IgD-negative memory B cell (primary cell): ENCODE data around the gene ITGB3BP. TPM values are rescaled to one million over a fixed set of nuclear protein-coding genes. Genes with fewer than 3 reads are reported as not detected.

Experiments used
- H3K27ac Mint-ChIP-seq, 3 donors: one replicate each; pipeline ENCODE4 v1.8.0; 2020 to 2022; ENCODE audit warnings: mild to moderate bottlenecking in 3 of 3, mixed read lengths in 3 of 3, moderate library complexity in 1 of 3
- H3K27me3 Mint-ChIP-seq: one replicate; pipeline ENCODE4 v1.8.0; 2021; ENCODE audit warnings: mixed read lengths
- H3K36me3 Mint-ChIP-seq: one replicate; pipeline ENCODE4 v1.8.0; 2020; ENCODE audit warnings: mild to moderate bottlenecking, mixed read lengths
- H3K4me1 Mint-ChIP-seq, 3 donors: one replicate each; pipeline ENCODE4 v1.8.0; 2020 to 2022; ENCODE audit warnings: mixed read lengths in 3 of 3, mild to moderate bottlenecking in 1 of 3
- H3K4me3 Mint-ChIP-seq, 4 donors: one replicate each; pipeline ENCODE4 v1.8.0; 2020 to 2022; ENCODE audit warnings: mild to moderate bottlenecking in 4 of 4, mixed read lengths in 4 of 4, moderate library complexity in 3 of 4
- H3K9me3 Mint-ChIP-seq, 3 donors: one replicate each; pipeline ENCODE4 v1.8.0; 2020 to 2021; ENCODE audit warnings: mixed read lengths in 3 of 3, mild to moderate bottlenecking in 1 of 3
- polyA plus RNA-seq: library from polyadenylated mRNA; unstranded; fragments of 300-500 nt; fragmentation: Illumina TruSeq; gene quantifications from one replicate; pipeline ENCODE4 v1.2.3, GENCODE V29; 2021

ITGB3BP gene
- polyA plus RNA-seq, 1 donor from 2014 or later, result 30.3 TPM

DNA sequence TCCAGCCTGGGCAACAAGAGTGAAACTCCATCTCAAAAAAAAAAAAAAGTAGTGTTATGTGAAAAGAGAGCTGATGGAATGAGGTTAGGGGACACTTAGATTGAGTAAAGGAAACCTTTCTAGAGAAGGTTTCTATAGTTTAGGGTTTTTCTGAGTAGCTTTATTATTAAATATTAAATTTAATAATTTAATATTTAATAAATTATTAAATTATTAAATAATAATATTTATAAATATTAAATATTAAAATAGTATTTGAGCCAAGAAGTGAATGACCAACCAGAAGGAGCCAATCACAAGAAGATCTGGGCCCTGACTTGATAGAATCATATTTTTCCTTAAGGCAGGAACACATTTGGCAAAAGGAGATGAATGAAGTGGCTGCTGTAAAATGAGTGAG is 104.9 kb downstream of the ITGB3BP start:
- H3K27me3 Mint-ChIP-seq, result no peaks in the 10 kb centered on the region
- H3K36me3 Mint-ChIP-seq, result peaks cover 18% of the 10 kb centered on the region
- H3K9me3 Mint-ChIP-seq, result no peaks in the 10 kb centered on the region
- no peak overlapping the region for H3K4me3 Mint-ChIP-seq
- H3K27ac Mint-ChIP-seq, result no peak overlapping the region
- H3K4me1 Mint-ChIP-seq, result peaks cover 0 to 2% (median 0%) of the 10 kb centered on the region in 3 donors

DNA sequence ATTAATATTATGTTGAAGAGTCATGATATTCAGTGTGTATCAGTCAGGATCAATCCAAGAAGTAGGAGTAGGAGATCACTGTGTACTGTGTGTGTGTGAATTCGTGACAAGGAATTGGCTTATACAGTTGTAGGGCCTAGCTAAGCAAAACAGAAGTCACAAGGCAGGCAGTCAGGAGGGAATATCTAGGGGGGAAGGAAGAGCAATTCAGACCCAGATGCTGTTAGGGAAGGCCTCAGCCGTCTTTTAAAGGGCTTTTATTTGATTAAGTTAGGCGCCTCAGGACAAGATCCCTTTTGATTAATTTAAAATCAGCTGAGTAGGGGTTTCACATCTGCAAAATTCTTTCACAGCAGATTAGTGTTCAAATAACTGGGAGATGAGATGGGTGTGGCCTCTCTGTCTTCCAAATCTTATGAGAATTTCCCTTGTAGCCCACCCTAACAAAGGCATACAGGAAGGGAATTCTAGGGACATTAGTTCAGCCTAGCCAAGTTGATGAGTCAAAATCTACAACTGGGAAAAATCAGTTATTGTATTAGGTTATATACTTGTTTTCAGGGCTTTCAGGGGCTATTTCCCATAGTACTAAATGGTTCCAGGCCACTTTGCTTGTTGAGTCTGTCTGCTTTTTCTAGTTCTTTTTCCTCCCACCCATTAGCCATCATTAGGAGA is 108.2 kb downstream of the ITGB3BP start:
- H3K4me1 Mint-ChIP-seq, result peaks cover 0 to 2% (median 0%) of the 10 kb centered on the region in 3 donors
- H3K27me3 Mint-ChIP-seq, result no peaks in the 10 kb centered on the region
- H3K36me3 Mint-ChIP-seq, result peaks cover 11% of the 10 kb centered on the region
- H3K9me3 Mint-ChIP-seq, result no peaks in the 10 kb centered on the region
- H3K4me3 Mint-ChIP-seq, result no peak overlapping the region
- H3K27ac Mint-ChIP-seq, result no peak overlapping the region

DNA sequence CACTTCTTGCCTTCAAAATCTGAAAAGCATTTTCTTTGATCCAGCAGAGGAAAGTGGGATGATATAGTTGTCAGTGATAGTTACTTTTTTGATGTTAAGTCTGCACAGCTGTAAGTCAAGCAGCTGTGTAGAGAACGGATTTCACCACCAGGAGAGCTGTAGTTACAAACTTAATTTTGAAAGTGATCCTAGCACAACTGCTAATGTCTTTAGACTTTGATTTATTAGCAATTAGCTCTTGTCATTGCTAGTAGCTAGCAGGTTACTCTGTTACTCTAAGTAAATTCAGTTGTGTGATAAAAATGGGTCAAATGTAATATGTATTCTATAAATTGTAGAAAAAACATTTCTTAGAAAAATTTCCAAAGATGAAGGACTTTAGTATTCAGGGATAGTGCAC is 109.6 kb downstream of the ITGB3BP start:
- H3K27me3 Mint-ChIP-seq, result no peaks in the 10 kb centered on the region
- peaks cover 15% of the 10 kb centered on the region for H3K36me3 Mint-ChIP-seq
- H3K9me3 Mint-ChIP-seq, result no peaks in the 10 kb centered on the region
- no peak overlapping the region for H3K27ac Mint-ChIP-seq
- peaks cover 0 to 2% (median 0%) of the 10 kb centered on the region in 3 donors for H3K4me1 Mint-ChIP-seq
- H3K4me3 Mint-ChIP-seq, result no peak overlapping the region

DNA sequence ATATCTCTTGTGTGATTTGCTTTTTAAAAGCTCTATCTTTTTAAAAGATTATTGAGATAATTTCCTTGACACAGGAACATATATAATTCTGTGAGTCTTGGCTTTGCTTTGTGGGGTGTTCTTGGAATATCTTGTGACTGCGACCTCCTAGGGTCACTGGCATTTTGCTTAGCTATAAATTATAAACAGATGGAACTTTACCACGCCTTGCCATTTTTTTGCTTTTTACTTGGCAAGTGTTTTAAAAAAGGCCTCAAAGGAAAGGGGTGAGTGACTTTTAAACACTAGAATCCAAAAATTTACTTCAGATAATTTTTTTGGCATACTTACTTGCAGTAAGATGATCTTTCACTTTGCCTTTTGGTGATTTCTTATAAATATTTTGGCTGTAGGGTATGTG is 112.0 kb downstream of the ITGB3BP start:
- no peaks in the 10 kb centered on the region for H3K27me3 Mint-ChIP-seq
- no peaks in the 10 kb centered on the region for H3K4me1 Mint-ChIP-seq
- peaks cover 20% of the 10 kb centered on the region for H3K36me3 Mint-ChIP-seq
- H3K4me3 Mint-ChIP-seq, result no peak overlapping the region
- no peaks in the 10 kb centered on the region for H3K9me3 Mint-ChIP-seq
- no peak overlapping the region for H3K27ac Mint-ChIP-seq

DNA sequence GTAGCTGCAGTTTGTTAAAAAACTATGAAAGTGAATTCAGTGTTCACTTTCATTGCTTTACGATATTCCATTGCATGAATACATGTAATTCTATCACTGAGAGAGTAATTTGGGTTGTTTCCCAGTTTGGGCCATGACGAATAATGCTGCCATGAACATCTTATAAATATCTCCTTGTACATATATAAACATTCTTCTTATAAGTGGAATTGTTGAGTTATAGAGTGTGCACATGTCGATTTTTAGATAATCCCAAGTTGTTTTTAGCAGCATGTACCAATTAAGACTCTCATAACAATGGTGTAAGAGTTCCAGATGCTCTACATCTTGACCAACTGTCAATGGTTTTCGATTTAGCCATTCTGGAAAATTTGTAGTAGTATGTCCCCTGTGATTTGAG is 114.7 kb downstream of the ITGB3BP start:
- H3K4me3 Mint-ChIP-seq, result no peak overlapping the region
- H3K27me3 Mint-ChIP-seq, result no peaks in the 10 kb centered on the region
- H3K27ac Mint-ChIP-seq, result no peak overlapping the region
- peaks cover 16% of the 10 kb centered on the region for H3K36me3 Mint-ChIP-seq
- no peaks in the 10 kb centered on the region for H3K4me1 Mint-ChIP-seq
- no peaks in the 10 kb centered on the region for H3K9me3 Mint-ChIP-seq

DNA sequence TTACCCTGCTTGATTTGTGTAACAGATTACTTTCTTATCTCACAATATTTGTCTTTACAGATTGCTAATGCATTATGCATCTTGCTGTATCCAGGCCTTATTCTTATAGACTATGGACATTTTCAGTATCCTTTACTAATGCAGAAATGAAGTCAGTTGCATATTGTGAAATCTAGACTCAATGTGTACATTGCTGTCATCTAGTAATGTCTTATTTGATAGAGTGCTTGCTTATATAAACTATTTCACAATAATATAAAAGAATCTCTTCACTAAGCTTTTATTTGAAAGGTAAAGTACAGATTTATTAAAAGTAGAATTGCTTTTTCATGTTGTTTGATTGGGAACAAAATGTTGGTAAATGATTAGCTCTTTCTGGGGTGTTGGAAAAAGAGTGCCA is 116.0 kb downstream of the ITGB3BP start:
- Mint-ChIP-seq H3K27me3 (no peaks in the 10 kb centered on the region), H3K36me3 (peaks cover 16% of the 10 kb centered on the region), H3K9me3 (no peaks in the 10 kb centered on the region), H3K27ac (no peak overlapping the region), H3K4me3 (no peak overlapping the region), H3K4me1 (no peaks in the 10 kb centered on the region)

DNA sequence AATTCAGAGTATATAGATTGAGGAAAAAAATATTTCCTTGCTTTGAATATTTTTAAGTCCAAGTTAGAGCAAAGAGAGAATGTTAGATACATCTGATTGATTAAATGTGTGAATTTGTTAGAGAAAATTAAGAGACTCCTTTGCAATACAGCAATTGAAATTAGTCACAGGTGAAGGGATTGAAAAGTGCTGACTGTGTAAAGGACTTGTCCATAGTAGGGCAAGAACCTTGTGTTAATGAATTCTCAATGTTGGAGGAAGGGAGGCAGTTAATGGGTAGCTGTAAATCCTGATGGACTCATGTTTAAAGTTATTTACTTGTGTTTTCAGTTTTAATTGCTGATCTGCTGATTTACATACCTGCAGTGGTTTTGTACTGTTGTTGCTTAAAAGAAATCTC is 117.0 kb downstream of the ITGB3BP start:
- peaks cover 19% of the 10 kb centered on the region for H3K36me3 Mint-ChIP-seq
- no peak overlapping the region for H3K4me3 Mint-ChIP-seq
- H3K4me1 Mint-ChIP-seq, result no peaks in the 10 kb centered on the region
- H3K27me3 Mint-ChIP-seq, result no peaks in the 10 kb centered on the region
- H3K9me3 Mint-ChIP-seq, result no peaks in the 10 kb centered on the region
- no peak overlapping the region for H3K27ac Mint-ChIP-seq

DNA sequence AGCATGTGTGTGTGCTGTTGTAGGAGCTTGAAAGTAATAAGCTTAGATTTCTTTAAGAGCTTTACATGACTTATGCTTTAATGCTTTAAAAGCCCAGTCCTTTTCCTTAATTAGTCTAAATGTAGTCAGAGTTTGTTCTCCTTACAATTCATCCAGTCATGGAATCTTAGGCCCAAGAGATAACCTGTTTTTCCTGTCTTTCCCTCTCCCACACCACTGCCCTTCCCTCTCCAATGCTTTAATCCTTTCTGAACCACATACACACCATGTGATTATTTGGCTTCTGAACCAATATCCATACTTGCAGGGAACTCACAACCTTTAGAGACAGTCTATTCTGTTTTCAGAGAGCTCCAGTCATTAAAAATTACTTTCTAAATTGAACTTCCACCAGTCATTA is 118.0 kb downstream of the ITGB3BP start:
- H3K4me1 Mint-ChIP-seq, result no peaks in the 10 kb centered on the region
- no peak overlapping the region for H3K27ac Mint-ChIP-seq
- H3K27me3 Mint-ChIP-seq, result no peaks in the 10 kb centered on the region
- peaks cover 18% of the 10 kb centered on the region for H3K36me3 Mint-ChIP-seq
- no peak overlapping the region for H3K4me3 Mint-ChIP-seq
- no peaks in the 10 kb centered on the region for H3K9me3 Mint-ChIP-seq

DNA sequence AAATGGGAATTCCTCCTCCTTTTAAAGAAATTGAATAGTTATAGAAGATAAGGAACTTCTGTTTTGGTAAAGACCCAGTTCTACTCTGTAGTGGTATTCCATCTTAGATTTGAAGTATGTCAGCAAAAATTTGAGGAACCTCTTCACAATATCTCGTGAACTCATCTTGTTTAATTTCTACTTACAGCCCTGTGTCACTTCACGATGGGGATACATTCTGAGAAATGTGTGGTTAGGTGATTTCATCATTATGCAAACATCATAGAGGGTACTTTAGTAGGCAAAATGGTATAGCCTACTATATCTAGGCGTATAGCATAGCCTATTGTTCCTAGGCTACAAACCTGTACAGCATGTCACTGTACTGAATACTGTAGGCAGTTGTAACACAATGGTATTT is 119.6 kb downstream of the ITGB3BP start:
- Mint-ChIP-seq H3K27me3 (no peaks in the 10 kb centered on the region), H3K27ac (no peak overlapping the region), H3K9me3 (no peaks in the 10 kb centered on the region), H3K36me3 (peaks cover 13% of the 10 kb centered on the region), H3K4me1 (no peaks in the 10 kb centered on the region), H3K4me3 (no peak overlapping the region)

DNA sequence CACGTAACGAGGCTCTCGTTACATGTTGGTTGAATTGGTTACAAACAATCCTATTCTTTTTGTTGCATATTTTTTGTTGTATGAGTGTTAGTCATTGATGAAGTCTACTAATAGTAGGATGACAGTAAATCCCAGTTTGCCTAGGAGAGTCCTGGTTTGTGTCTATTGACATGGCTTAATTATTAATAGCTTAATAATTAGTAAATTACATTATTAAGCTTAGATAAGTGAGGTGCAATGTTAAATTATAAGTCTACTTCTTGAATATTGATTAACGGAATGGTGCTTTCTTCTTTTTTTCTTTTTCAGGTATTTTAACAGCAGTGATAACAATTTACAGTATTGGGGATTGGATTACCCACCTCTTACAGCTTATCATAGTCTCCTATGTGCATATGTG is 121.1 kb downstream of the ITGB3BP start:
- Mint-ChIP-seq H3K4me1 (no peaks in the 10 kb centered on the region), H3K27me3 (no peaks in the 10 kb centered on the region), H3K36me3 (peaks cover 9% of the 10 kb centered on the region), H3K4me3 (no peak overlapping the region), H3K27ac (no peak overlapping the region), H3K9me3 (no peaks in the 10 kb centered on the region)

Other genes with a start within 250 kb of the ITGB3BP start
- gene FOXD3, start 200.7 kb downstream of the ITGB3BP start, polyA plus RNA-seq, result not detected
- 12.9 TPM for gene ALG6, start 155.6 kb downstream of the ITGB3BP start, polyA plus RNA-seq
- 7.2 TPM for gene EFCAB7, start 300 bp upstream of the ITGB3BP start, polyA plus RNA-seq
- gene PGM1, start 70.2 kb upstream of the ITGB3BP start, polyA plus RNA-seq, result 24.7 TPM